ENCODE results near the gene DNAH17.

The DNAH17 gene

GRCh38 chr17:78411241-78411857 lies 165.8 kb downstream of the DNAH17 start:
- no peak for DNase-seq (ENCODE audit: low spot score)

GRCh38 chr17:78409191-78409928 lies 167.8 kb downstream of the DNAH17 start:
- DNase-seq (ENCODE audit: low spot score), result no peak

GRCh38 chr17:78408476-78409050 lies 168.6 kb downstream of the DNAH17 start:
- no peak for DNase-seq (ENCODE audit: low spot score)

- DNase-seq (ENCODE audit: low spot score), result no peak
Measured at GRCh38 chr17:78407387-78408000, 169.7 kb downstream of the DNAH17 start.

DNA sequence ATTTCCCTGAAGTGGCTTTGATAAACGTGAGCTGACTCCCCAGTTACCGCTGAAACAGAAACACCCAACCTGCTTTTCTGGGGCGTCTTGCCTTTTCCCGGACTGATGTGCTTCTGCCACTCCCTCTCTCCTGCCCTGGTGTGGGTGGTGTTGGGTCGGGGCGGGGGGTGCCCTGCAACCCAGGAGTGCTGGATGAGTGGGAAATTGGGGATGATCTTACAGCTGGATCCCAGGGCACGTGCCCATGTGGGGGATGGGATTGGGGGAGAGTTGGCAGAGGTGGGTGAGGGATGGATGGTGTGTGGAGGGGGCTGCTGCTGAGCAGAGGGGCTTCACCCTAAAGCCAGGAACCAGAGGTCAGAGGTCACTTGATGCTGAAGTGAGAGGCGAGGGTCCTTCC lies 170.3 kb downstream of the DNAH17 start:
- no peak for DNase-seq (ENCODE audit: low spot score)

DNA sequence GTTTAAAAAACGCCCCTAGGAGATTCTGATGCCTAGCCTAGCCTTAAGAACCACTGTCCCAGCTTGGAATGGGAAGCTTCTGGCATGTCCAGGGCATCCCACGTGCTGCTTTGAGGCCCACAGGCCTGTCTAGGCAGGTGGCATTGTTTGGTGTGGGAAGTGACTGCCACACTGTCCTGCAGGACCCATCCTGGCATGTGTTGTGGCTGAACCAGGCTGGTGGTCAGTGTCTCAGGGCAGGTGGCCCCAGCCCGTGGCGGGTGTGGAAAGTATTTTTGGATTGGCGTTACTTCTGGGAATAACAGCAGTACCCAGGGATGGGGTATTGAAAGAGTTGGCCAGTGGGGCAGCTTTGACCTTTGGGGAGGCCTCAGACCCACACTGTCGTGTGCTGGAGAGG lies 170.8 kb downstream of the DNAH17 start:
- DNase-seq (ENCODE audit: low spot score), result no peak

DNA sequence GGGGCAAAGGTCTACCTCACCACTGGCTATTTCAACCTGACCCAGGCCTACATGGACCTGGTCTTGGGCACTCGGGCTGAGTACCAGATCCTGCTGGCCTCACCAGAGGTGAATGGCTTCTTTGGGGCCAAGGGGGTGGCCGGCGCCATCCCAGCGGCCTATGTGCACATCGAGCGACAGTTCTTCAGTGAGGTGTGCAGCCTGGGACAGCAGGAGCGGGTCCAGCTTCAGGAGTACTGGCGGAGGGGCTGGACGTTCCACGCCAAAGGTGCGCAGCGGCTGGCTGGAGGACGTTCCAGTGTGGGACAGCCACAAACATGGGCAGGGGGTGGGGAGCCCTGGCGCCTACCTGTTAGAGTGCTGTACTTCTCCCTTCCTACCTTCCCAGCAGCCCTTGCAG lies 173.4 kb downstream of the DNAH17 start:
- no peak for DNase-seq (ENCODE audit: low spot score)

DNA sequence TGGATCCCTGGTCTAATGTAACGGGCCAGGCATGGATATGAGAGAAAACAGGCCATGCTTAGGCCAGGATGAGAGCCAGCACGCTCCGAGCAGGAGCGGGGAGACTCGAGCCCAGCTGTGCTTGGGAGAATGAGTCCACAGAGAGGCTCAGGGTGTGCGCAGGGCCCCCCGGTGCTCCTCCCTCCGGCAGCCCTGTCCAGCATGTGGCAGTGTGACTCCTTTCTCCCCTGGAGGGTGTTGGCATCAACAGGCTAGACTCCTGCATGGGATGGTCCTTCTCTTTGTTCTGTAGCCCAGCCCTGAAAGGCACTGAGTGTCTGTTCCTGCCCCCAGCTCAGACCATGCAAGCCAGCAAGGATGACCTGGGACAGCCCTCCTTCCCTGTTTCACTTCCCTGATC lies 175.3 kb downstream of the DNAH17 start:
- DNase-seq (ENCODE audit: low spot score), result no peak

GRCh38 chr17:78401246-78401645 lies 175.9 kb downstream of the DNAH17 start:
- DNase-seq (ENCODE audit: low spot score), result no peak

DNA sequence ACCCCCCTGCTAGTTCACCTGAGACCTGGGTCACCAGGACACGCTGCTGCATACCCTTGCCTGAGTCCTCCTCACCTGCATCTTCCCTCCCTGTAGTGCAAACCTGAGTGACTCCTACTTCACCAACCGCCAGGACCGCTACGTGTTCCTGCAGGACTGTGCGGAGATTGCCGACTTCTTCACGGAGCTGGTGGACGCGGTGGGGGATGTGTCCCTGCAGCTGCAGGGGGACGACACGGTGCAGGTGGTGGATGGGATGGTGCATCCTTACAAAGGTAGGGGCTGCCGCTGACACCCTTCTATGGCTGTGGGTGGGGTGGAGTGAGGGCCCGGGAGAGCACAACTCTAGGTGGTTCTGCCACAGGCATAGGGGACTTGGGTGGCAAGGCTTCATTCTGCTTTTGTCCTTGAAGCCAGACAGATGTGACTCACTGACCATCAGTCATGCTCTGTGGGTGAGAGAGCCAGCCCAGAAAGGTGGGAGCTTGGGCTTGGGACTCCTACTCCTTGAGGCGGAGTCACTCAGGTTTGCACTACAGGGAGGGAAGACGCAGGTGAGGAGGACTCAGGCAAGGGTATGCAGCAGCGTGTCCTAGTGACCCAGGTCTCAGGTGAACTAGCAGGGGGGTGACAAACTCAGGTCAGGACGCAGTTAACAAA lies 176.5 kb downstream of the DNAH17 start:
- no peak for DNase-seq (ENCODE audit: low spot score)

- no peak for DNase-seq (ENCODE audit: low spot score)
Measured at GRCh38 chr17:78399693-78400144, 177.5 kb downstream of the DNAH17 start.

DNA sequence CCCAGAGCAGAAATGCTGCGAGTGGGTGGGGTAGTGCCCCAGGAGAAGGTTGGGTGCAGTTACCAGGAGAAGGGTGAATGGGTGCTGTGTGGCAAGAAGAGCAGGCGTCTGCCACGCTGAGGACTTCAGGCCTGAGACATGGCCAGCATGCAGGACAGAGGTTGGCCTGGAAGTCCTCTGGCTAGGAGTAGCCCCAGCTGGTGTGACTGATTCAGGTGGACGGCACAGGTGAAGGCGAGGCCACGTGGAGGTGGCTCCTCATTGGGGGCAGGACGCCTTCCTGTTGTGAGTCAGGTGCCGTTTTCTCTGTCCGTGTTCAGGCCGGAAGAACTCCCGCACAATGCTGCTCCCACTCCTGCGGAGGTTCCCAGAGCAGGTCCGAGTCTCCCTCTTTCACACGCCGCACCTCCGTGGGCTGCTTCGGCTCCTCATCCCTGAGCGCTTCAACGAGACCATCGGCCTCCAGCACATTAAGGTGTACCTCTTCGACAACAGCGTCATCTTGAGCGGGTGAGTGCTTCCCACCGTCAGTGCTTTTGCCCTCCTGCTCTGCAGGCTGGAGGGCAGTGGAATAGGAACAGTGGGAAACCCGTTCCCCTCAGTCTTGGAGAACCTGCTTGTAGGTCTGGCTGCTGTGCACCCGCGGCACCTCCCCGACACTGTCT lies 178.0 kb downstream of the DNAH17 start:
- no peak for DNase-seq (ENCODE audit: low spot score)

GRCh38 chr17:78398390-78398789 lies 178.8 kb downstream of the DNAH17 start:
- no peak for DNase-seq (ENCODE audit: low spot score)

GRCh38 chr17:78397681-78398101 lies 179.5 kb downstream of the DNAH17 start:
- DNase-seq (ENCODE audit: low spot score), result no peak

DNA sequence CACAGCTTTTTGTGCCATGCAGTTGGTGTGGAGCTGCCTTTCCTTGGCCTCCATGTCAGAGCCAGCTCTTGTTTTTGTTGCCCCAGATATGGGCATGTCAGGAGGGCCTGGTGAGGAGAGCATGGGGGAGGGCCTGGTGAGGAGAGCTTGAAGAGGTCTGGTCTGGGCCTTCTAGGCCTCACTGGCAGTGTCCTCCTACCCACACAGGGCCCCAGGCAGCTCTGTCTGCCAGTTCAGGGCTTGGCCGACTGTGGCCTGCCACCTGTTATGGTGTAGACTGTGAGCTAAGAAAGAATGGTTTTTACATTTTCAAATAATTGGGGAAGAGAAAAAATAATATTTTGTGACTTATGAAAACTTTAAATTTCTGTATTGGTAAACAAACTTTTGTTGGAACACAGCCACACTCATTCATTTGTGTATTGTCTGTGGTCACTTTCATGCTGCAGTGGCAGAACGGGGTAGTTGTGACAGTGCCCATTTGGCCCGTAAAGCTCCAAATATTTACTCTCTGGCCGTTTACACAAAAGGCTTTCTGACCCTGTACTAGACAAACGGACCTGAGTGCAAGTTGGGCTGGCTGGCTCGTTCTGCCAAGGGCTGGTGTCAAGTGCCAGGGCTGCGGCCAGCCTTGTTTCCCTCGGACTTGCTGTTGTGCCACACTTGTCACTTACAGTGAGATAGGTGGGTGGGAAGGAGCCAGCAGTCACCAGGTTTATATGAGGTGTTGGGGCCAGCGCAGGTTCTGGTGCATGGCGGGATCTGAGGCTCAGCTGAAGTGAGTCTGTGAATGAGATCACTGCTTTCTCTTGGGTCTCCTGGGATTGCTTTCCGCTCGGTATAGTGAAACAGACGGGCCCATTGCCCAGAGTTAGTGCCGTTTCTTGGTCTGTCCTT lies 180.5 kb downstream of the DNAH17 start:
- DNase-seq (ENCODE audit: low spot score), result no peak

GRCh38 chr17:78395155-78395554 lies 182.0 kb downstream of the DNAH17 start:
- no peak for DNase-seq (ENCODE audit: low spot score)

- DNase-seq (ENCODE audit: low spot score), result no peak
Measured at GRCh38 chr17:78394209-78394608, 183.0 kb downstream of the DNAH17 start.

GRCh38 chr17:78393575-78393974 lies 183.6 kb downstream of the DNAH17 start:
- no peak for DNase-seq (ENCODE audit: low spot score)

- no peak for DNase-seq (ENCODE audit: low spot score)
Measured at GRCh38 chr17:78392295-78392694, 184.9 kb downstream of the DNAH17 start.

DNA sequence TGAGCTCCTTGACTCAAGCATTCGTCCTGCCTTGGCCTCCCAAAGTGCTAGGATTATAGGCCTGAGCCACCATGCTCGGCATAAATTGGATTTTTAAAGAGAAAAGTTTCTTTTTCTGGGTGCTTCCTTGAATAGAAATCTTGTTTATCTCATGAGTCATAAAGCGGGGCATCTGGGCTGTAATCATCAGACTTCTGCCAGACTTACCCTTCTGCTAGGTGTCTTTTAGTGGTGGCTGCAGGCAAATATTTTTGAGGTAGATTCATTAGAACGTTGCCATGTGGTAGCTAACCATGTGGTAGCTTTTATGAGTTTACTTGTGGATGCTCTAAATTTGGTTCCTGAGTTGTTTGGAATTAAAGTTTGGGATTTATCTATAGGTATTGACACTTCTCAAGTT lies 185.4 kb downstream of the DNAH17 start:
- no peak for DNase-seq (ENCODE audit: low spot score)

- no peak for DNase-seq (ENCODE audit: low spot score)
Measured at GRCh38 chr17:78391051-78391431, 186.2 kb downstream of the DNAH17 start.

All from germinal center (tissue), 1 donor.